Esophagus muscularis mucosa (tissue), 4 donors: ENCODE measurements around the gene ZNF836.

ENCODE experiments used
- CTCF ChIP-seq, 3 experiments: fragments of 200-600 bp in 2 of 3; fragments of 450-650 bp in 1 of 3; sonication (generic) in 2 of 3; IDR thresholded peaks; one replicate each; pipeline ENCODE4 v1.5.1; 2017 to 2019; ENCODE audit warnings: antibody characterized with exemption in 3 of 3, mild to moderate bottlenecking in 2 of 3, moderate library complexity in 1 of 3
- EP300 ChIP-seq: sonication (generic); formaldehyde crosslinking; IDR thresholded peaks from one replicate; pipeline ENCODE4 v1.6.1; 2017; ENCODE audit warnings: antibody characterized with exemption
- POLR2A ChIP-seq: fragments of 450-650 bp; IDR thresholded peaks from one replicate; pipeline ENCODE4 v1.6.1; 2017; ENCODE audit warnings: antibody characterized with exemption, moderate library complexity, mild to moderate bottlenecking, low read depth
- POLR2AphosphoS5 ChIP-seq, 2 donors: sonication (generic); formaldehyde crosslinking; IDR thresholded peaks; one replicate each; pipeline ENCODE4 v1.6.1; 2017; ENCODE audit warnings: antibody characterized with exemption in 2 of 2

- TF ChIP-seq CTCF (IDR thresholded peaks at IDR 0.05): no peak
- no peak for TF ChIP-seq EP300
- TF ChIP-seq POLR2AphosphoS5 (IDR thresholded peaks at IDR 0.05): no peak
- no peak for TF ChIP-seq POLR2A
These were observed 20.0 kb upstream of the ZNF836 start for GRCh38 chr19:52191389-52191788.
